ENCODE results near the gene CDH6. TPM values are rescaled to one million over a fixed set of nuclear protein-coding genes. Genes with fewer than 3 reads are reported as not detected.

CDH6 gene
- total and polyA plus RNA-seq, 2 experiments from 2014 or later = 0.77 TPM; not detected in 1

DNA sequence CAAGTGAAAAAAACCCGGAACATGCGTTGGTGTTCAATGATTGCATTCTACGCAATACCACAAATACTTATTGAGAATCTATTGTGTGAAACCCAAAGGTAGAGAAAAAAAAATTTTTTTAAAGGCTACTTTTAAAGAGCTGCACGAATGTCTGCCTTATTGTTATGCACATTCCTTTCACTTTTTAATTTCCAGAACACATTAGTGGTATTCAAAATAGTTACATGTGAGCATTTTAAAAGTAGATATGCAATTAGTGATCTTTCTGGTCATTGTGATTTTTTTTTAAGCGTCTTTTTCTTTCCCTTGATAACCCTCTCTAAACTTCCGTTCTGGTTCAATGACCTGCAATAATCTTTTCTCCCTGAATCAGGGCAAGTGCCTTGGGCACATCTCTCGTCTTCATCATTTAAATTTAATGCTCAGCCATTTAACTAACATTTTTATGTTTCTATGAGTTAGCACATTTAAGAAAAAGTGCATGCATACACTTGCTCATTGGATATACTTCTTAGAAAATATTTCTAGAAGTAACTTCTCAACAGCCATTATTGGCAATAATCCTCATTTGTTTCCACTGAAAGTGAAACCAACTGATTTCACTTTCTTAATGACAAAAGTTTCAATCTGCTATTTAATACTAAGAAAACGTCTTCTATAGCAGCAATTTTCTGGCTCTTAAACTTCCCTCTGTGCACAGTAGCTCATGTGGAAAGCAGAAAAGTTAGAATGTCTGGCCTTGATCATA lies 80.3 kb downstream of the CDH6 start:
- no peaks in the 10 kb centered on the region for H3K27me3 ChIP-seq
- TF ChIP-seq, protein P1, sequence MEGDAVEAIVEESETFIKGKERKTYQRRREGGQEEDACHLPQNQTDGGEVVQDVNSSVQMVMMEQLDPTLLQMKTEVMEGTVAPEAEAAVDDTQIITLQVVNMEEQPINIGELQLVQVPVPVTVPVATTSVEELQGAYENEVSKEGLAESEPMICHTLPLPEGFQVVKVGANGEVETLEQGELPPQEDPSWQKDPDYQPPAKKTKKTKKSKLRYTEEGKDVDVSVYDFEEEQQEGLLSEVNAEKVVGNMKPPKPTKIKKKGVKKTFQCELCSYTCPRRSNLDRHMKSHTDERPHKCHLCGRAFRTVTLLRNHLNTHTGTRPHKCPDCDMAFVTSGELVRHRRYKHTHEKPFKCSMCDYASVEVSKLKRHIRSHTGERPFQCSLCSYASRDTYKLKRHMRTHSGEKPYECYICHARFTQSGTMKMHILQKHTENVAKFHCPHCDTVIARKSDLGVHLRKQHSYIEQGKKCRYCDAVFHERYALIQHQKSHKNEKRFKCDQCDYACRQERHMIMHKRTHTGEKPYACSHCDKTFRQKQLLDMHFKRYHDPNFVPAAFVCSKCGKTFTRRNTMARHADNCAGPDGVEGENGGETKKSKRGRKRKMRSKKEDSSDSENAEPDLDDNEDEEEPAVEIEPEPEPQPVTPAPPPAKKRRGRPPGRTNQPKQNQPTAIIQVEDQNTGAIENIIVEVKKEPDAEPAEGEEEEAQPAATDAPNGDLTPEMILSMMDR (IDR thresholded peaks at IDR 0.05; ENCODE audit: low read depth, low read length) = no peak
- no peaks in the 10 kb centered on the region for H3K9me3 ChIP-seq (ENCODE audit: low read depth)
- DNase-seq (ENCODE audit: low read depth in 1 of 2, low spot score in 1 of 2) = no peak
- no peak overlapping the region for H3K27ac ChIP-seq
- H3K4me1 ChIP-seq (ENCODE audit: low read depth) = no peaks in the 10 kb centered on the region
- H3K4me3 ChIP-seq = no peak overlapping the region
- H3K36me3 ChIP-seq = no peaks in the 10 kb centered on the region

DNA sequence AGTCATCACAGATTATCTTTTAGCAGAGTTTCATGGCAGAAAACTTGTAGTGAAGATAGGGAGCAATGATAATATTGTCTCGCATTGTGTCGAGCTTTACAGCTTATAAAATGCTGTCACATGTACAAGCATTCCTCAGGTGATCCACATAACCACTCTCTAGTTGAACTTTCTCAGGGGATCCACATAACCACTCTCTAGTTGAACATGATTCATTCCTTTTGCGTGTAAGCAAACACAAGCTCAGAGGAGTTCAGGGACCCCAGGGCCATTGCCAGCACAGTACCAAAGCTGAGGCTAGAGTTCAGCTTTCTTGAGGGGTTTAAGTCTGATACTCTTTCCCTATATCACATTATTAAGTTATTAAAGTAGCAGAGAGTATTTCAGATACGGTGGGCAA lies 86.7 kb downstream of the CDH6 start:
- no peak for DNase-seq (ENCODE audit: low read depth in 1 of 2, low spot score in 1 of 2)
- H3K4me3 ChIP-seq = no peak overlapping the region
- TF ChIP-seq, protein P1 (IDR thresholded peaks at IDR 0.05; ENCODE audit: low read depth, low read length) = no peak
- H3K9me3 ChIP-seq (ENCODE audit: low read depth) = no peaks in the 10 kb centered on the region
- H3K27me3 ChIP-seq = no peaks in the 10 kb centered on the region
- no peaks in the 10 kb centered on the region for H3K36me3 ChIP-seq
- H3K27ac ChIP-seq = no peak overlapping the region
- H3K4me1 ChIP-seq (ENCODE audit: low read depth) = no peaks in the 10 kb centered on the region

DNA sequence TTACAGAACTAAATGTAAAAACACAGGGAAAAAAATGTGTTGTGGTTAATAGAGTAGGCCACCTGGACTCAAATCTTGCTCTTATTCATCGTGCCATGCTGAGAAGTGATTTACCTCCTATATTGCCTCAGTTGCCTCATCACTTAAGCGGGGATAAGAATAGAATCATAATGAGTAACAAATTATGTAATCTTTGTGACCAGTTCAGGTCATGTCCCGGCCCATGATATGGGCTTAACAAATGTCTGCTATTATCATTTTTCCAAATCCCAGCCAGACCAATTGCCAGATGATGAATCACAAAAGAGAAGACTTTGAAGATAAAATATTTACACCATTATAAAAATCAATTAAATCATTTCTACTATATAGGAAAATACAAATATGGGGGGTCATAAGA lies 89.8 kb downstream of the CDH6 start:
- H3K36me3 ChIP-seq = no peaks in the 10 kb centered on the region
- TF ChIP-seq, protein P1 (IDR thresholded peaks at IDR 0.05; ENCODE audit: low read depth, low read length) = no peak
- H3K4me3 ChIP-seq = no peak overlapping the region
- H3K9me3 ChIP-seq (ENCODE audit: low read depth) = no peaks in the 10 kb centered on the region
- no peaks in the 10 kb centered on the region for H3K27me3 ChIP-seq
- H3K4me1 ChIP-seq (ENCODE audit: low read depth) = no peaks in the 10 kb centered on the region
- H3K27ac ChIP-seq = no peak overlapping the region
- no peak for DNase-seq (ENCODE audit: low read depth in 1 of 2, low spot score in 1 of 2)

DNA sequence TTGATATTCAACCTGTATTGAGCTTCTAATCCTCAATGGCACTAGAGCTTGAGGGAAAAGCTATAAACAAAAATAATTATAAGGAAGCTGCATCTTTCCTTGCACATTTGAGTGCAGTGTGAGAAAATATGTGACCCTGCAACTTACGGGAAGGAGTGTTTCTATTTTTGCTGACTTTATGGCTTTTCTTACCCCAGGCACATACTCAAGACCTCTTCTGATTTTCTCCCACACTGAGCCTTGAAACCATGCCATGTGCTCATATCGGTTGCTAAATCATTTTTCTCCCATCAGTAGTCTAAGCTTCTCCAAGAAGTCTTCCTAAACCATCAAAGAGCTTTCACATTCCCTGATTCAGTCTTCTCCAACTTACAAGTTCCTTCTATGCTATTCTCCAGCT lies 91.5 kb downstream of the CDH6 start:
- H3K4me3 ChIP-seq = no peak overlapping the region
- H3K9me3 ChIP-seq (ENCODE audit: low read depth) = no peaks in the 10 kb centered on the region
- H3K36me3 ChIP-seq = no peaks in the 10 kb centered on the region
- TF ChIP-seq, protein P1 (IDR thresholded peaks at IDR 0.05; ENCODE audit: low read depth, low read length) = no peak
- H3K4me1 ChIP-seq (ENCODE audit: low read depth) = no peaks in the 10 kb centered on the region
- no peak overlapping the region for H3K27ac ChIP-seq
- no peak for DNase-seq (ENCODE audit: low read depth in 1 of 2, low spot score in 1 of 2)
- no peaks in the 10 kb centered on the region for H3K27me3 ChIP-seq

DNA sequence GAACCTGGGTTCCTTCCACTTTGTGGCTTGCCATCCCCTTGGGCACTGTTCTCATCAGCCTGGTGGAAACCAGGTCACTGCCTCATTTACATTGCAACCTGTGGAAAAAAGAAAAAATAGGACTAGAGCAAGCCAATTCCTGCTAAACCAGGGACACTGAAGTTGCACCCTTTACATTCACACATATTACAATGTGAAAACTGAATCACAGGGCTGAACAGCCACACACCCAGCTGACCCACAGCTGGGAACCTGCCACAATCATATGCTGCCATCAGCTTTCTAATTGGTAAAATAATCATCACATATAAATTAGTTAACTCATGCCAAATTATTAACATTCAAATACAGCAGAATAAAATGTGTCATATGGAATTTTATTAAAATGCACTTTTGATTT lies 94.5 kb downstream of the CDH6 start:
- no peak overlapping the region for H3K4me3 ChIP-seq
- no peaks in the 10 kb centered on the region for H3K4me1 ChIP-seq (ENCODE audit: low read depth)
- no peaks in the 10 kb centered on the region for H3K36me3 ChIP-seq
- no peaks in the 10 kb centered on the region for H3K27me3 ChIP-seq
- DNase-seq (ENCODE audit: low read depth in 1 of 2, low spot score in 1 of 2) = no peak
- H3K27ac ChIP-seq = no peak overlapping the region
- H3K9me3 ChIP-seq (ENCODE audit: low read depth) = no peaks in the 10 kb centered on the region
- TF ChIP-seq, protein P1 (IDR thresholded peaks at IDR 0.05; ENCODE audit: low read depth, low read length) = no peak
